ES-I3 (cell line): ENCODE data around the gene ALKBH3.

Experiments used
- H3K36me3 ChIP-seq: 2 replicates; pipeline ENCODE4 v1.6.1; 2013; ENCODE audit warnings: mild to moderate bottlenecking, low read length, control low read depth, moderate library complexity; ENCODE audit not compliant: insufficient read depth
- H3K4me1 ChIP-seq: 2 replicates; pipeline ENCODE4 v1.6.1; 2013; ENCODE audit warnings: mild to moderate bottlenecking, control low read depth, low read length; ENCODE audit not compliant: insufficient read depth
- H3K9ac ChIP-seq: 2 replicates; pipeline ENCODE4 v1.6.1; 2013; ENCODE audit warnings: low read depth, mild to moderate bottlenecking, low read length, moderate library complexity
- H3K9me3 ChIP-seq: 2 replicates; pipeline ENCODE4 v1.6.1; 2013; ENCODE audit warnings: mild to moderate bottlenecking, low read length, moderate library complexity; ENCODE audit not compliant: control insufficient read depth, insufficient read depth

ALKBH3 gene

DNA sequence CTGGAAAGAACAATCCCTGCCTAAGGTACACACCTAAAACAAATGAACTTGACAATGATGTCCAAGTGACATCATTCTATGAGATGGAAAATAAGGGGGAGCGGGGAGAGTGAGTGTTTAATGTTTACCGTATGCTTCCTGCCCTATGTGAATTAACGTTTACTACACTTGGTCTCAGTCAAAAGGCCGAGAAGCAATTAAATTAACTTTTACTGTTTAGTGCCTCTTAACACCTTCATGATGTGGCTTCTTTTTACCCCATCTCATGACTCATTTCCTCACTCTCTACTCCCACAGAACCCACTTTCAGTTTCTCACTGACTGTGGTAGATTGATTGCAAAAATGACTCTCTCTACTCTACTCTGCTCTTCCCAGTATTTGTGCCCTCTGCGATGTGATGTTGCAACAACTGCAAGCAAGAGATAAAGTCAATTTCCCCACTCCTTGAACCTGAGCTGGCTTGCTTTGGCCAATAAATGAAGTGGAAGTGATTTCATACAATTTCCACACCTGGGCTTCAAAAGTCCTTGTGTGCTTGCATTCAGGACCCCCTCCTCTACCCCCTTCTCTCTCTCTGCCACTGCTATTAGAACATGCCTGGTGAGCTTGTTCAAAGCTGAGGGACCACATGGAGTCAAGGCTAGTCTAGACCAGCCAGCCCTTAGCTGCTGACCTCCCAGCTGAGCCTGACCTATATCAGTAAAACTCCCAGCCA, 11.6 kb upstream of the ALKBH3 start:
- H3K4me1 ChIP-seq = no peaks in the 10 kb centered on the region
- H3K9me3 ChIP-seq = no peaks in the 10 kb centered on the region
- H3K9ac ChIP-seq = no peak overlapping the region
- H3K36me3 ChIP-seq = no peaks in the 10 kb centered on the region

DNA sequence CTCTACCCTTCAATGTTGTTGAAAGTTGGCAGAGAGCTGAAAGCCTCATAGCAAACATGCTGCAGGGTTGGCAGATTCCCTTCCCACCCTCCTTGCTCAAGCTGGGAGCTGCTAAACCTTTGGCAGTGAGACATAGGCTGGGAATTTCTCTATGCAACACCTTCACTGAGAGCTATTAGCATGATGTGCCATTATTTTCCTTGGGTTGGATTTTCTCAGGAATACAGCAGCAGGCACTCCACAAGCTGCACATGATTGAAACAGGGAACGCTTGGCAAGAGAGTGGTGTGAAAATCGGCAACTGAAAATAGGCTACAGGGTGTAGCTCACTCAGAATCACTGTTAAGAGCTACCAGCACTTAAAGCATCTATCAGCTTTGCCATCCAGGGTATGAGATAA, 9.6 kb upstream of the ALKBH3 start:
- no peaks in the 10 kb centered on the region for H3K4me1 ChIP-seq
- no peaks in the 10 kb centered on the region for H3K36me3 ChIP-seq
- no peak overlapping the region for H3K9ac ChIP-seq
- H3K9me3 ChIP-seq = no peaks in the 10 kb centered on the region

DNA sequence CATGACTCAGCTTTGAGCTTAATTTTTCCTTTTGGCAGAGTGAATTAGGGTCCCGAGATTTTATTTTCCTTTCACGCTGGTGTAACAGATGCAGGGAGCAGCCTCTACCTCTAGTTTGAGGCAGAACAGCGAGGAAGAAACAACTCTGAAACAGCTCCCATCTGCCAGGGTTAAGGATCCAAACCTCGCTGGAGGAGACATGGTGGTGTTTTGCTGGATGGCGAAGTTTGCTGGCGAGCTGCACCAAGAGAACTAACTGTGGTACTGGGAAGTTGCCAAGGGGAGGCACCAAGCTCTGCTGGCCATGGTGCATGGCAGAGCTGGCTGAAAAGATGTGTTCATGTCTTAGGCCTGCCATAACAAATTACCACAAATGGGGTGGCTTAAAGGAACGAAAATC, 7.6 kb upstream of the ALKBH3 start:
- no peaks in the 10 kb centered on the region for H3K36me3 ChIP-seq
- no peak overlapping the region for H3K9ac ChIP-seq
- no peaks in the 10 kb centered on the region for H3K9me3 ChIP-seq
- no peaks in the 10 kb centered on the region for H3K4me1 ChIP-seq

DNA sequence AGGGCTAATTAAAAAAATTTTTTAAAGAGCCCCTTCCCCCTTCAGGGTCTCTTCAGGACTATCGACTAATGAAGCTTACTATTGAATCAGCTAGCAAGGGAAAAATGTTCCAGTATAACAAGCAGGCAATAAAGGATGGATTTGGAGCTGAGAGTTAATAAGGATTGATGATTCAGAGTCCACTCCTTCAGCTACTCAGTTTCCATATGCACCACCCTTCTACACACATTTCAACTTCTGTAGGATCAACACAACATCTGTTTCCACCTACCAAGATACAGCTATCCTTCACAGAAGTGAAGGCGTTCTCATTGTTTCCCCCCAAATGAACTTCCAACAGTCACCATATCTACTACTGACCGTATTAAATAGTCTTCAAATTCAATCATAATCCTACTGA, 6.6 kb upstream of the ALKBH3 start:
- Histone ChIP-seq H3K9me3 (no peaks in the 10 kb centered on the region), H3K4me1 (no peaks in the 10 kb centered on the region), H3K36me3 (no peaks in the 10 kb centered on the region), H3K9ac (no peak overlapping the region)

DNA sequence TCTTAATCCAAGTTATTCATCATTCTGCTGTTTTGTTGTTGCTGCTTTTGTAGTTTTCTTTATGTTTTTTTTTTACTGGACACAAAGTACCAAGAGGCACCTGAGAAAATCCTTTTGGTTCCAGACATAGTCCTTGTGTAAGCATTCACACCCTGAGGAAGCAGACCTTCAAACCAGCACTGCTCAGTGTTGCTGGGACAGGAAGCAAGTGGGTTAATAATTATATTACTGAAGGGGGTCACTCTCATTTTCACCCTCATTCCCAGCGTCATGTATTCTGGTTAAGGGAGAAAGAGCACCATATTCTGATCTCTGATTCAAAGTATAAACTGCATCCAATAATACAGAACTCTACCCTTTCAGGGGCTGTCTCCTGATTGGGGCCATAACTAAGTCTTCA, 5.9 kb upstream of the ALKBH3 start:
- H3K9ac ChIP-seq = no peak overlapping the region
- no peaks in the 10 kb centered on the region for H3K9me3 ChIP-seq
- no peaks in the 10 kb centered on the region for H3K4me1 ChIP-seq
- H3K36me3 ChIP-seq = no peaks in the 10 kb centered on the region

DNA sequence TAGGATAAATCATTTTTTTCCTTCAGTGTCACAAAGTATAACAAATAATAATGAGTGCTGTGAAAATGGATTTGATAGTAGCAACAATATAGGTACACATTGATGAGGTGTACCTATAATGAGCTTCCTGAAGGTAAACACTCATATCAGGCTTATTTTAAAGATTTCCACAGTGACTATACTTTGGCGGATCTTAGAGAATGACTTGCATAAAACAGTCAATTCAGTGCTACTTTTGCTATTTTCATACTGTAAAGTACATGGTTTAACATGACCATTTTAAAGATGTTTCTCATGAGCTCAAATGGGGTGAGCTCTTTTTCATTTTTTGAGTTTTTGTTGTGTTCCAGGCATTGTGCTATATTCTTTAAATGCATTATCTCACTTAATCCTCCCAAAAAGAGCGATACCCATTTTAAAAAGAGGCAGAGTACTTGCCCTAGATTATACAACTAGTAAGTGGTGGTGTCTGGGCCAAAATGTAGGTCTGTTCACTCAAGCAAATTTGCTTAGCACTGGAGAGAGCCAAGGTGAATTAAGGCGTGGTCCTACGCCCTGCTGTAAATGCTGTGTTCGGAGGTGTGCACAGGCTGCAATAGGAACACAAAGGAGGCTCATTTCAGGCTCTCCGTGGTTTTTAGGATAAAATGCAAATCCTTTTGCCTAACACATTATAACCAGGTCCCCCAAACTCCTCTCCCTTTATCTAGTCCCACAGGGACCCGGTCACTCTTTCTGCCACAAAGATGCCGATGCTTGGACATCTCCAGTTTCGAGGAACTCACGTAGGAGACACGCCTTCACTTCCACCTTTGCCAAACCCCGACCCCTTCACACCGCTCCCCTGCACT, 617 bp upstream of the ALKBH3 start:
- Histone ChIP-seq H3K4me1 (peaks cover 4% of the 10 kb centered on the region; the same call in 1 of the 2 replicates), H3K36me3 (no peaks in the 10 kb centered on the region; the same call in 1 of the 2 replicates), H3K9ac (peak overlapping the region; percentile 80), H3K9me3 (no peaks in the 10 kb centered on the region)

DNA sequence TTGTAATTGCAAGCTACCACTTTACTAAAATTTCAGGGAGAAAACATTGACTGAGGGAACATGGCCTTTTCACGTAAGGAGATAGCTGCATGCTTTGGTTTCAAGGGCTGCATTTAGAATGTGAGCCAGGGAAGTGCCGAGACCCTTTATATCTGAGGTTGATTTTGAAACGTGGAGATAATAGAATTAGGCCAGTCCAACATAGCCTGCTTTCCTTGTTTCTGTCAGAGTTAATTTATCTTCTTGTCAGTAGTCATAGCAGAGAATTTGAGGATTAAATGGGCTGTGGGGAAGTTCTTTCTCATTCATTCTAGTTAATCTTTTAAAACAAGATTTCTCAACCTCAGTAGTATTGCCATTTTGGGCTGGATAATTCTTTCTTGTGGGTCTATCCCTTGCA, 12.2 kb downstream of the ALKBH3 start:
- H3K9me3 ChIP-seq = no peaks in the 10 kb centered on the region
- no peak overlapping the region for H3K9ac ChIP-seq
- peaks cover 15% of the 10 kb centered on the region for H3K36me3 ChIP-seq

DNA sequence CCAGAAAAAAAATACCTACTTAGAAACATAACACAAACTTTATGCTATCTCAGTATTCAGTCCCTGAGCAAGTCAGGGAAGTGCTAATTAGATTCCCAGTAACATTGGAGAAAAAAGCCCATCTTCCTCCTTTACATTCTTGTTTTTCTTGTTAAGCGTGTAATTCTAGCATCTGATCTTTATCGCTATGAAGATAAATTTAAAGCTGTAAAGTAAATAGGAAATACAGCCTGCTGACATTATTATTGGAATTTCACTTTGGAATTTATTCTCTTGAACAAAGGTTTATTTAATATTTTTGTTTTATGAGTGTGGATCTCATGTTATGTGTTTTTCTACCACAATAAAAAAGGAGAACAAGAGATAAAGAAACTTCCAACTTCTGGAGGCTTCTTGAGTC, 13.9 kb downstream of the ALKBH3 start:
- Histone ChIP-seq H3K9me3 (no peaks in the 10 kb centered on the region), H3K9ac (no peak overlapping the region), H3K4me1 (no peaks in the 10 kb centered on the region), H3K36me3 (peaks cover 15% of the 10 kb centered on the region)

More for the DNA sequence above, 12.2 kb downstream of the ALKBH3 start:
- H3K4me1 ChIP-seq = no peaks in the 10 kb centered on the region

DNA sequence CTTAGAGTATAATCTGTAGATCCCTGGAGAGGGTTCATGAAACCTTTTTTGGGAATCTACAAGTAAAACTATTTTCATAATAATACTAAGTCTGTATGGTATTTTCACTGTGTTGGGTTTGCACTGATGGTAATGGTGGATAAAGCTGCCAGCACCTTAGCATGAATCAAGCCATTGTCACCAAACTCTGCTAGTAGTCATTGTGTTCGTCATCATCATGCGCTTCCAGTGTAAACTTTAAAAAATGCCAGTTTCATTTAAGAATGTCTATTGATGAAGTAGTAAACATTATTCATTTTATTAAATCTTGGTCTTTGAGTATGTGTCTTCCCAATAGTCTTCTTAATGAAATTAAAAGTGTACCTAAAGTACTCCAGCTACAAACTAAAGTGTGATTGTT, 15.0 kb downstream of the ALKBH3 start:
- H3K36me3 ChIP-seq = peaks cover 15% of the 10 kb centered on the region
- no peak overlapping the region for H3K9ac ChIP-seq
- no peaks in the 10 kb centered on the region for H3K9me3 ChIP-seq
- H3K4me1 ChIP-seq = no peaks in the 10 kb centered on the region

DNA sequence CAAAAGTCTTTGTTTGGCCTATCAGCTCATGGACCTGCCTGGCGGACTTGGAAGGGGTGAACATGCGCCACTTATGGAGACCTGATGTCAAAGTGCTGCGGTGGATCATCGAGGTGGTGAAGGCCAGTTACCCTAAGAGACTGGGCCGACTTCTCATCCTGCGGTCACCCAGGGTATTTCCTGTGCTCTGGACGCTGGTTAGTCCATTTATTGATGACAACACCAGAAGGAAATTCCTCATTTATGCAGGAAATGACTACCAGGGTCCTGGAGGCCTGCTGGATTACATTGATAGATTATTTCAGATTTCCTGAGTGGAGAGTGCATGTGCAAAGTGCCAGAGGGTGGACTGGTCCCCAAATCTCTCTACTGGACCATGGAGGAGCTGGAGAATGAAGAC, 17.9 kb downstream of the ALKBH3 start:
- Histone ChIP-seq H3K9ac (no peak overlapping the region), H3K4me1 (no peaks in the 10 kb centered on the region), H3K36me3 (peaks cover 9% of the 10 kb centered on the region), H3K9me3 (no peaks in the 10 kb centered on the region)

DNA sequence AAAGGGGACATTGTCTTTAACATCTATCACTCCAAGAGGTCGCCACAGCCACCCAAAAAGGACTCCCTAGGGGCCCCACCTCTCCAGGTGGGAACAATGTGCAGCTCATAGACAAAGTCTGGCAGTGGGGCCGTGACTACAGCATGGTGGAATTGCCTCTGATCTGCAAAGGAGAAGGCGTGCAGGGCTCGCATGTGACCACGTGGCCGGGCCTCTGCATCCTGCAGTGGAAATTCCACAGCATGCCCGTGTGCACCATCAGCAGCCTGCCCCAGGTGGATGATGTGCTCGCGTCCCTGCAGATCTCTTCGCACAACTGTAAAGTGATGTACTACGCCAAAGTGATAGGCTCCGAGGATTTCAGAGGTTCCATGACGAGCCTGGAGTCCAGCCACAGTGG, 18.5 kb downstream of the ALKBH3 start:
- Histone ChIP-seq H3K36me3 (peaks cover 9% of the 10 kb centered on the region), H3K4me1 (no peaks in the 10 kb centered on the region), H3K9ac (no peak overlapping the region), H3K9me3 (no peaks in the 10 kb centered on the region)

DNA sequence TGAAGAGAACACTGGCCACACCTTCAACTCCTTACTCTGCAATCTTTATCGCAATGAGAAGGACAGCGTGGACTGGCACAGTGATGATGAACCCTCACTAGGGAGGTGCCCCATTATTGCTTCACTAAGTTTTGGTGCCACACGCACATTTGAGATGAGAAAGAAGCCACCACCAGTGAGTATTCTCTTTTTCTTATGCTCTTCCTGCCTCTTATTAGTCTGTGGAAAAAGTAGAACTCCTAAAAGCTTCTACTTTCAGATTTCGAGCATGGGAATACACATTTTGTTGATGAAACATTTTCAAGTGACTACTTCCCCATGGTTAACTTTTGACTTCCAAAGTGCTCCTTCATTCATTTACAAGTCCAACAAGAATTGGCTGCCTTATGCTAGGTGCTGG, 20.9 kb downstream of the ALKBH3 start:
- peaks cover 9% of the 10 kb centered on the region for H3K36me3 ChIP-seq

DNA sequence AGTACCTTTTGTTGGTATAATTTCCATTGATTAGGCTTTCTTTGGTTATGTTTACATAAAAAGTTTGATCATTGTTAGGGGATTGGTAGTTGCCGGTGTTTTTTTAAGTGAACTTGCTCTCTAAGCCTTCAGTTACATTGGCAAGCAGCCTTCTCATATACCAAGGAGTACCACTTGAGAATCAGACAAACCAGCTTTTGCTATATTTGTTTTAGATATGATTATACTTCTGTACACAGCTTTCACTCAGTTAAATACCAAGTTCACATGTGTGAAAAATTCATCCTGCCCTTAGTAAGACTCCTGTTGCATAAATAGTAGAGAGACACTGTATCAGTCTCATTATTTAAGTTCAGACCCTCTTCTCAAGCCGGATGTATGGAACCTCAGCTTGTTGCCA, 22.4 kb downstream of the ALKBH3 start:
- Histone ChIP-seq H3K9ac (no peak overlapping the region), H3K9me3 (no peaks in the 10 kb centered on the region), H3K36me3 (peaks cover 9% of the 10 kb centered on the region), H3K4me1 (no peaks in the 10 kb centered on the region)

More for the DNA sequence above, 20.9 kb downstream of the ALKBH3 start:
- H3K4me1 ChIP-seq = no peaks in the 10 kb centered on the region
- no peak overlapping the region for H3K9ac ChIP-seq
- no peaks in the 10 kb centered on the region for H3K9me3 ChIP-seq

DNA sequence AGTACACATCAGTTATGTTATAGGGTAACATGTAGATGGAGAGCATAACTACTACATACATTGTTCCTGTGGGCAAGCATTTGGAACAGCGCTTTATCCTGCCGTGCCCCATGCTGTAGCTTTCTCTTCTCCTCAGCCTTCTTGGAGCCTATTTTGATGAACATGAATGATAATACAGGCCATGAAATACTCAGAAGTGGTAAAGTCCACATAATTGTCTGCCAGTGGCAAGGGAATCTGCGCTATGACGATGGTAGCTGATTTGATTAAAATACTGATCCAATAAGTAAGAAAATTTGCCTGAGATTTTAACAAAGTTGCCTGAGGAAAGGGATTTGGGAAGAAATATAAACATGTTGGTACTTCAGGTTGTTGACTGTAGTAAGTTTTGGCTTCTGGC, 23.3 kb downstream of the ALKBH3 start:
- Histone ChIP-seq H3K36me3 (peaks cover 9% of the 10 kb centered on the region), H3K9ac (no peak overlapping the region), H3K9me3 (no peaks in the 10 kb centered on the region), H3K4me1 (no peaks in the 10 kb centered on the region)
